HUES6 (cell line): ENCODE results near the gene SCGN.

Experiments used
- H3K27ac ChIP-seq: 2 replicates; pipeline ENCODE4 v1.7.0; 2013; ENCODE audit warnings: low read depth, mild to moderate bottlenecking, low read length, inconsistent platforms
- H3K27me3 ChIP-seq: 2 replicates; pipeline ENCODE4 v1.6.1; 2013; ENCODE audit warnings: low read length; ENCODE audit not compliant: control insufficient read depth, insufficient read depth
- H3K36me3 ChIP-seq: 2 replicates; pipeline ENCODE4 v1.6.1; 2013; ENCODE audit warnings: low read length; ENCODE audit not compliant: control insufficient read depth, insufficient read depth
- H3K4me1 ChIP-seq: 2 replicates; pipeline ENCODE4 v1.6.1; 2013; ENCODE audit warnings: low read length; ENCODE audit not compliant: control insufficient read depth, insufficient read depth
- H3K4me3 ChIP-seq: 2 replicates; pipeline ENCODE4 v1.5.1; 2013; ENCODE audit warnings: low read depth, low read length
- H3K9ac ChIP-seq: one replicate; pipeline ENCODE4 v1.6.1; 2013; ENCODE audit warnings: mild to moderate bottlenecking, low read length
- H3K9me3 ChIP-seq: 2 replicates; pipeline ENCODE4 v1.6.1; 2013; ENCODE audit warnings: low read depth, low read length; ENCODE audit not compliant: control insufficient read depth, insufficient read depth

SCGN gene

GRCh38 chr6:25620391-25620790, 31.6 kb upstream of the SCGN start:
- Histone ChIP-seq H3K9me3 (no peaks in the 10 kb centered on the region), H3K9ac (no peak overlapping the region), H3K4me1 (peaks cover 4% of the 10 kb centered on the region; the same call in 1 of the 2 replicates), H3K27me3 (no peaks in the 10 kb centered on the region), H3K36me3 (no peaks in the 10 kb centered on the region), H3K27ac (no peak overlapping the region), H3K4me3 (no peak overlapping the region)

DNA sequence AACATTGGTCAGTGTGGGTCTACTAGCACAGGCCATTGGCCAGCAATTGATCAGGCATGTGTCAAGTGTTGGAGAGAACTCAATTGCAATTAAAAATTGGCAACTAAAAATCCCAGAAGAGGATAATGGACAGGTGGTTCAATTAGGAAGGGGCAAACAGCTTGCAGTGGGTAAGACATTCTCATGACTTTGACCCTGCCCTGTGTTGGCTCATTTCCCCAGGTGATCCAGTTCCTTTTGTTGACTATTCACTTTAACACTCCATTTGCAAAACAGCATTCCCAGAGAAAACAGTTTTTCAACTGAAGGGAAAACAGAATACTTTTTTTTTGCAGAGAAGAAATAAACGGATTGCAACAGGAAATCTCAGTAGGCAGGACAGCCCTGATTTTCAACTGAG, 28.9 kb upstream of the SCGN start:
- no peak overlapping the region for H3K27ac ChIP-seq
- no peaks in the 10 kb centered on the region for H3K36me3 ChIP-seq
- no peak overlapping the region for H3K4me3 ChIP-seq
- H3K27me3 ChIP-seq: no peaks in the 10 kb centered on the region
- no peak overlapping the region for H3K9ac ChIP-seq
- H3K4me1 ChIP-seq: peaks cover 11% of the 10 kb centered on the region
- H3K9me3 ChIP-seq: no peaks in the 10 kb centered on the region

DNA sequence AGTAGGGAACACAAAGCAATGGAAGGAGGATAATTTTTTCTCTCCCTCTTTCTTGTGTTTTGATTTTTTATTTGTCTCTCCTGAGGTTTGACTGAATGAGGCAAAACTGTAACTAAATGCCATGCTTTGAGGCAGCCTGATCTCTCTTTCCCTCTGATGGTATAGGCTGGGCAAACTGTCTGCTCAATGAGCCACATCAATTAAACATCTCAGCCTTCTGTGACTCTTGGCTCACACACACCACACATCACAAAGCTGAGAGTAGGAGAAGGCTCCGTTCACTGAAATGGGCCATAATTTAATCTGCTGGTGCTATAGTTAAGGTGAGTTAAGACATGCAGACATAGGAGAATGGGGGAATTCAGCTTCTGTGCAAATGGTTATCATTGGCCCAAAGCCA, 28.1 kb upstream of the SCGN start:
- Histone ChIP-seq H3K9me3 (no peaks in the 10 kb centered on the region), H3K4me1 (peaks cover 11% of the 10 kb centered on the region), H3K4me3 (no peak overlapping the region), H3K36me3 (no peaks in the 10 kb centered on the region), H3K27me3 (no peaks in the 10 kb centered on the region), H3K27ac (no peak overlapping the region), H3K9ac (no peak overlapping the region)

DNA sequence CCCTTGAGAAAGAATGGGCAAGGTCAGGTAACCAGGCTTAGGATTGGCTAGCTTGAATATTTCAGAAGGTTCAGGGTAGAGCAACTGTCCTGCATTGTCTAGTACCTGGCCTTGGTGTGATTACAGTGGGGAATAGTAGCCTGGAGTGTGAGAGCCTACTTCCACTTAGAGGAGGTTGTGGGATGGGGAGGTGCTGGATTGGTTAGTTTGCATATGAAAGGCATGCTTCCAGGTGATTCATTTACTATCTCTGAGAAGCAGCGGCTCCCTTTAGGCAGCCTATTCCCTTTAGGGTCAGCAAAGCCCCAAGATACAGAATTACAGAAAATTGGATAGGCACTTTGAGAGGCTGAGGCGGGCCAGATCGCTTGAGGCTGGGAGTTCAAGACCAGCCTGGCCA, 25.0 kb upstream of the SCGN start:
- H3K9me3 ChIP-seq: no peaks in the 10 kb centered on the region
- no peaks in the 10 kb centered on the region for H3K27me3 ChIP-seq
- H3K9ac ChIP-seq: no peak overlapping the region
- H3K4me3 ChIP-seq: no peak overlapping the region
- peaks cover 11% of the 10 kb centered on the region for H3K4me1 ChIP-seq
- no peak overlapping the region for H3K27ac ChIP-seq
- H3K36me3 ChIP-seq: no peaks in the 10 kb centered on the region

DNA sequence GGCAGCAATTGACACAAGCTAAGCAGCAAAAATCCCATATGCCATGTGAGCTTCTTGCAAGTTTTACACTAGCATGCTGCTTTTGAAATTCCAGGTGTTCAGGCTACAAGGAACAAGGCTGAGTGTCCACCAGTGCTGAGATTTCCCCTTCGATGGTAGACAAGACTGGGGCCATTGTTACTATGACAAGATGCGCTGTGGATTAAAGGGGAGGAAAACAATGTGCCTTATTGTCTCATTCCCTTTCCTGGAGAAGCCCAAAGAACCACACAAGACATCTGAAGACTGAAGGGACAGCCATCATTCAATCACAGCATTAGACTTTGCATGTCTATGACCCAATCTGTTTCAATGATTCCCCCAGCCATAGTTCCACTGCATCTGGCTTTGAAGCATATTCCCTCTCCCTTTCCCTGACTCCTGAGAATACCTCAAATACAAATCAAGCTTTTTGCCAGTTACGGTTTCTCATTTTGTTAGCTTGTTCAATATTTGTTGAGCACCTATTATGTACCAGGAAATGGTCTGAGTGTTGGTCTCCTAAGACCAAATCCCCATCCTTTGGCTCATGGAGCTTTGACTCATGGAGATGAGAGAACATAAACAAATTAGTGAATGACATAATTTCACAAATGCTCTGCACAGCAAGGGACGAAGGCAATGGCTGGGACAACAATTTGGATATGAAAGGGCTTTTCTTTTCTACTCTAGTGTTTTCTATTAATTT, 23.4 kb upstream of the SCGN start:
- peaks cover 7% of the 10 kb centered on the region for H3K4me1 ChIP-seq
- no peaks in the 10 kb centered on the region for H3K27me3 ChIP-seq

GRCh38 chr6:25629198-25629576, 22.8 kb upstream of the SCGN start:
- Histone ChIP-seq H3K36me3 (no peaks in the 10 kb centered on the region), H3K4me3 (no peak overlapping the region), H3K9me3 (no peaks in the 10 kb centered on the region), H3K27ac (no peak overlapping the region), H3K4me1 (peaks cover 6% of the 10 kb centered on the region), H3K27me3 (no peaks in the 10 kb centered on the region), H3K9ac (no peak overlapping the region)

More for the DNA sequence above, 23.4 kb upstream of the SCGN start:
- no peak overlapping the region for H3K4me3 ChIP-seq
- no peaks in the 10 kb centered on the region for H3K9me3 ChIP-seq
- H3K36me3 ChIP-seq: no peaks in the 10 kb centered on the region
- no peak overlapping the region for H3K27ac ChIP-seq
- H3K9ac ChIP-seq: no peak overlapping the region

GRCh38 chr6:25630508-25631278, 21.3 kb upstream of the SCGN start:
- no peaks in the 10 kb centered on the region for H3K9me3 ChIP-seq
- no peak overlapping the region for H3K27ac ChIP-seq
- no peaks in the 10 kb centered on the region for H3K36me3 ChIP-seq
- H3K4me1 ChIP-seq: peaks cover 6% of the 10 kb centered on the region
- H3K27me3 ChIP-seq: no peaks in the 10 kb centered on the region
- H3K9ac ChIP-seq: no peak overlapping the region
- no peak overlapping the region for H3K4me3 ChIP-seq

- H3K27ac ChIP-seq: no peak overlapping the region
- no peaks in the 10 kb centered on the region for H3K36me3 ChIP-seq
- peaks cover 7% of the 10 kb centered on the region; the same call in 1 of the 2 replicates for H3K27me3 ChIP-seq
- H3K9ac ChIP-seq: no peak overlapping the region
- no peaks in the 10 kb centered on the region for H3K9me3 ChIP-seq
- no peaks in the 10 kb centered on the region for H3K4me1 ChIP-seq
- H3K4me3 ChIP-seq: no peak overlapping the region
These were observed 16.1 kb upstream of the SCGN start for GRCh38 chr6:25635886-25636317.

GRCh38 chr6:25637211-25637610, 14.8 kb upstream of the SCGN start:
- no peaks in the 10 kb centered on the region for H3K4me1 ChIP-seq
- H3K27ac ChIP-seq: no peak overlapping the region
- H3K9ac ChIP-seq: no peak overlapping the region
- no peaks in the 10 kb centered on the region for H3K36me3 ChIP-seq
- H3K9me3 ChIP-seq: no peaks in the 10 kb centered on the region
- H3K4me3 ChIP-seq: no peak overlapping the region
- H3K27me3 ChIP-seq: peaks cover 20% of the 10 kb centered on the region; the same call in 1 of the 2 replicates

DNA sequence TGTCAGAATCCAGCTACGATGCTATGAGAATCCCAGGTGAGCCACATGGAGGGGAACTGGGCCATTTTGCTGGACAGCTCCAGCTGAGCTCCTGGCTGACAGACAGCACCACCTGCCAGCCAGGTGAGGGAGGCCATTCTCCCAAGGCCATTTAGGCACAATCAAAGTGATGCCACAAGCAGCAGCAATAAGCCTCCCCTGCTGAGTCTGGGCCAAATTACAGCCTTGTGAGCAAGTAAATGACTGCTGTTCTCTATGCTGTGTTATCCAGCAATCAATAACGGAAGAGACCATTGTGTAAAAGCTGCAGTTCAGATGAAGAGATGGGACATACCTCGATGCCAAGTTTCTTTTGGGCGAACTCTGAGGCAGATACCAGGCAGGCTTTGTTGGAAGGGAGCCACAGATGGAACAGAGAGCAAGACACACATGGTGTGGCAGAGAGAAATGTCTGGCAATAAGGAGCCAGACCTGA, 14.0 kb upstream of the SCGN start:
- Histone ChIP-seq H3K27ac (no peak overlapping the region), H3K27me3 (peaks cover 24% of the 10 kb centered on the region; the same call in 1 of the 2 replicates), H3K9ac (no peak overlapping the region), H3K4me1 (no peaks in the 10 kb centered on the region), H3K36me3 (no peaks in the 10 kb centered on the region), H3K4me3 (no peak overlapping the region), H3K9me3 (no peaks in the 10 kb centered on the region)

DNA sequence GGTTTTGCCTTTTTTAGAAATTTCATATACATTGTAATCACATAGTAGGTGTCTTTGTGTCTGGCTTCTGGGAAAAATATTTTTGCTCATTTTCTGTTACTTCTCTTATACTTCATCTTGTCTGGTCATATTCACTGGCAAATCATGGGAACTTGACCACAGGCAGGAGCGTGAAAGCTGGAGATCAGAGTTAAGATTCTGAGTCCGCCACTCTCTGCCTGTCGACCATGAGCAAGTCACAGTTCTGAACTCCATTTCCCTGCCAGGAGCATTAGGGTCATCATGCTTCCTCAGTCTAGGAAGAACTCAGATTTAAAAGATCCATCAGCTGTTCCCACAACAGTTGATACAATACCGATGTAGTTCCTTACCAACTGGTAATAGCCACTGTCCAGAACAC, 12.4 kb upstream of the SCGN start:
- H3K4me3 ChIP-seq: no peak overlapping the region
- no peaks in the 10 kb centered on the region for H3K9me3 ChIP-seq
- no peaks in the 10 kb centered on the region for H3K4me1 ChIP-seq
- peaks cover 25% of the 10 kb centered on the region for H3K27me3 ChIP-seq
- H3K36me3 ChIP-seq: no peaks in the 10 kb centered on the region
- no peak overlapping the region for H3K9ac ChIP-seq
- no peak overlapping the region for H3K27ac ChIP-seq
